GM18951 (cell line): ENCODE measurements around the gene PPP1R14C.

Source experiments
- POLR2A ChIP-seq: IDR thresholded peaks from 4 replicates; pipeline ENCODE4 v1.6.1; 2011; ENCODE audit warnings: mild to moderate bottlenecking; ENCODE audit not compliant: insufficient read length, insufficient read depth; ENCODE audit errors: extremely low read depth
- in situ Hi-C: fragments of 300-500 bp; cut with MboI; formaldehyde crosslinking; loops from one replicate; pipeline ENCODE4 v1.12.0; 2022; ENCODE audit warnings: low sequenced_read_pairs, mixed read lengths, inconsistent platforms; ENCODE audit not compliant: unreplicated experiment

PPP1R14C gene

DNA sequence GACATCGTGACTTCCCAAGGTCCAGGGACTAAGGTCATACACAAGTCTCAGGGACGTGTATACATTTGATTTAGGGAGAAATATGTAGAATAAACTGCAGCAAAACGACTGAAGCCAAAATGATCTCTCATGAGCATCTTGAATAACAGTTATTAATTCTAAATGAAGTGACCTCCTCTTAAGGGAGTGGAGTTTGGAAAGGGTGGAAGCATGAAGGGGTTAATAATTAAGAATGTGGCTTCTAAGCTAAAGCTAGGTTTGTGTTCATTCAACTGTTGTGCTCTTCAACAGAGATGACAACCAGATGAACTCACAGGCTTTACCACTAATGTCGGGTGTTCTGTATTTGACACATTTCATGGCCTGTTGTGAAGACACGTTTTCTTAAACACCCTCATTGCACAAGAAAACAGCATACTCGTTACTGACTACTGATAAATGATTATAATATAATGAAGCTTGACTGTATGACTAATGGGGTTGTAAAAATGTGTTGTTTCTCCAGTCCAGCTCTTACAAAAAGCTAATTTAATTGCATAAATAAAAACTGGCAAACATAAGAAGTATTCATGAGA lies 1.5 kb downstream of the PPP1R14C start:
- in situ Hi-C loops: no loop called here
- no peak for TF ChIP-seq POLR2A

DNA sequence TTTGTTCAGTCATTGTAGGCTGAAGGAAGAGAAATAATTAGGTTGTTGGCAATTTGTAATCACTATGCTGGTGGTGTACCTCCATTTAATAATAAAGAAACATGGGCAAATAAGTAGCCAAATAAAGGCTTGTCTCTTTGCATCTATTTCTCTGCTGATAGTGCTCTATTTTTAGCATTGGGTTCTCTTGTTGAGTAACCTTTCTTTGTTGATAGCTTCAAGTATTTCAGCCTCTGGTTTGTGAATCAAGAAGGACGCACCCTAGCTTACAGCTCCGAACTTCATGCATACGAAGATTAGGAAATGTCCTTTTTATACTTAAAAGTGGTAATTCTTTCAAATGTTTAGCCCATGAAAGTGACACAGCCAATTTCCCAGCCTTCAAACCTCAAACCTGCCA lies 2.6 kb downstream of the PPP1R14C start:
- in situ Hi-C loops: no loop called here
- no peak for TF ChIP-seq POLR2A

DNA sequence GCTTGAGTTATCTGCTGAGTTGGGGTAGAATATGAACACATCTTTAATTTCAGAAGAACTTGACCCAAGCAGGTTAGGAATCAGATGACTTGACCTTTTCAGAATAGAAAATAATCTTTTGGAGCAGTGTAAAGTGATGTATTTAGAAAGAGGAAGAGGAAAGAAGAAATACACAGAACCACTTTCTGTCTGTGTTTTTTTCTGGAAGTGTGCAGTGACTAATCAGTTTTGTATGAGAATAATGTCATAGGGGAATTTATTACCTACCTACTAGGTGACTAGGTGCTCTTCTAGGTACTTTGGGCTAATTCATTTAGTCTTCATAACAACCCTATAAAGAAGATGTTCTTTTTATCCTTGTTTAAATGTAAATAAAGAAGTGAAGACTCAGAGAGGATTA lies 3.0 kb downstream of the PPP1R14C start:
- in situ Hi-C loops: no loop called here
- TF ChIP-seq POLR2A: no peak

- in situ Hi-C loops: no loop called here
- no peak for TF ChIP-seq POLR2A
These were observed 3.6 kb downstream of the PPP1R14C start for GRCh38 chr6:150146436-150146835.

GRCh38 chr6:150149146-150149545 lies 6.3 kb downstream of the PPP1R14C start:
- TF ChIP-seq POLR2A: no peak
- in situ Hi-C loops: no loop called here

- TF ChIP-seq POLR2A: no peak
- in situ Hi-C loops: no loop called here
These were observed 7.6 kb downstream of the PPP1R14C start for GRCh38 chr6:150150458-150150820.

GRCh38 chr6:150150821-150151646 lies 8.2 kb downstream of the PPP1R14C start:
- in situ Hi-C loops: no loop called here
- no peak for TF ChIP-seq POLR2A

- TF ChIP-seq POLR2A: no peak
- in situ Hi-C loops: no loop called here
These were observed 10.3 kb downstream of the PPP1R14C start for GRCh38 chr6:150152891-150153876.

DNA sequence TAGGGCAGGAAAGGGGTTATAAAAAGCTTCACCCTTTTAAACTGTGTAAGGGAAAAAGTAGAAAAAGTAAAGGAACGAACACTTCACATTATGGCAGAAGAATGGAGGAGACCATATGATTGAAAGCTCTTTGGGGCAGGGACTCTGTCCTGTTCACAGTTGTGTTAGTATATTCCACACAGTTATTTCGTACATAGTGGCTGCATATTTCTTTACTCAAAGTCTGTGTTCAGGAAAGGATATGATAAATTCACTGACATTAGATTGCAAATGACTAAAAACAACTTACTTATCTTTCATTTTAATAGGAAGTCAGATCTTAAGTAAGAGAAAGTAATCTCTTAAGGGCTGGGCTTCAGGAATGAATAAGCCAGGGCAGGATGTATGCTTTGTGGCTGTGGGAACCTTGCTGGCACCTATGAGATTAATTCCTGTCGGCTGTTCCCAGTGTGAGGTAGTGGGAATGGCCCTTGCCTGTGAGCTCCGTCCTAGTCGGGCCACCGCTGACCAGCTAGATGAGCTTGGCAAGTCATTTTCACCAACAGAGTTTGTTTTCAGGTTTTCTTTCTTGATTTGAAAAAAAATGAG lies 11.2 kb downstream of the PPP1R14C start:
- TF ChIP-seq POLR2A: no peak
- in situ Hi-C loops: no loop called here

DNA sequence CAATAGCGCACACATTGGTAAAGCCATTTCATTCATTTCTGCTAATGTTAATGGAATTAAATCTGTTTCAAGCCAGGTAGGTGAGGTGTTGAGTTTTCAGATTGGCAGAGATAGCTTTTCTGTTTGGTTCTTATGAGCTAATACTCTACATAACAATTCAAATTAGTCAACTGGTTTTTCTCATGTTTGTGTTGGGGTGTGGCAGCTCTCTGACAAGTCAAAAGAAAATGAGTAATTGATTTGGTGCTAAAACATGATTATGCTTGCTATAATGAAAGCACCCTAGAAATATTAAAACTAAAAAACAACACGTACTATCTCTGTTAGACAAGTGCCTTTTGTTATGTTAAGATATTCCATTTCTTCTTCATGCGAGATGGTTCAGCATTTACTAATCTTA lies 13.6 kb downstream of the PPP1R14C start:
- no peak for TF ChIP-seq POLR2A
- in situ Hi-C loops: no loop called here

GRCh38 chr6:150157081-150157480 lies 14.2 kb downstream of the PPP1R14C start:
- no peak for TF ChIP-seq POLR2A
- in situ Hi-C loops: no loop called here

DNA sequence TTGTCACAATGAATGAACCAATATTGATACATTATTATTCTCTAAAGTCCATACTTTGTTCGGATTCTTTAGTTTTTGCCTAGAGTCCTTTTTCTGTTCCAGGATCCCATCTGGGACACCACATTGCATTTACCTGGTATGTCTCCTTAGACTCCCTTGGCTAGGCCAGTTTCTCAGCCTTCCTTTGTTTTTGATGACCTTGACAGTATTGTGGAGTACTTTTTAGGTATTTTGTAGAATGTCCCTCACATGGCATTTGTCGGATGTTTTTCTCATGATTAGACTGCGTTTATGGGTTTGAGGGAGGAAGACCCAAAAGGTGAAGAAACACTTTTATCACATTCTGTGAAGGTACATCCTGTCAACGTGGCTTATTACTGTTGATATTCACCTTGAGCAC lies 16.9 kb downstream of the PPP1R14C start:
- in situ Hi-C loops: no loop called here
- no peak for TF ChIP-seq POLR2A

DNA sequence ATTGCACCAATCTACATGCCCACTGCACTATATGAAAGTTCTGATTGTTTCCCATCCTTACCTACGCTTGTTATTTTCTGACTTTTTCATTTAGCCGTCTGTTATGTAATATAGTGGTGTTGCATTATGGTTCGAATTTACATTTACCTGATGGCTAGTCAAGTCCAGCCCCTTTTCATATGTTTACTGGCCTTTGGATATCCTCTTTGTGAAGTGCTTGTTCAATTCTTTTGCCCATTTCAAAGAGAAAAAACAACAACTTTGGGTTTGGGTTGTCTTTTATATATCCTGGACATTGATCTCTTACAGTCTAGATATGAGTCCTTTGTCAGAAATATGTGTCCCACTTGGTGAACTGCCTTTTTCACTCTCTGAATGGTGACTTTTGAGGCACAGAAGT lies 21.1 kb downstream of the PPP1R14C start:
- TF ChIP-seq POLR2A: no peak
- in situ Hi-C loops: no loop called here

DNA sequence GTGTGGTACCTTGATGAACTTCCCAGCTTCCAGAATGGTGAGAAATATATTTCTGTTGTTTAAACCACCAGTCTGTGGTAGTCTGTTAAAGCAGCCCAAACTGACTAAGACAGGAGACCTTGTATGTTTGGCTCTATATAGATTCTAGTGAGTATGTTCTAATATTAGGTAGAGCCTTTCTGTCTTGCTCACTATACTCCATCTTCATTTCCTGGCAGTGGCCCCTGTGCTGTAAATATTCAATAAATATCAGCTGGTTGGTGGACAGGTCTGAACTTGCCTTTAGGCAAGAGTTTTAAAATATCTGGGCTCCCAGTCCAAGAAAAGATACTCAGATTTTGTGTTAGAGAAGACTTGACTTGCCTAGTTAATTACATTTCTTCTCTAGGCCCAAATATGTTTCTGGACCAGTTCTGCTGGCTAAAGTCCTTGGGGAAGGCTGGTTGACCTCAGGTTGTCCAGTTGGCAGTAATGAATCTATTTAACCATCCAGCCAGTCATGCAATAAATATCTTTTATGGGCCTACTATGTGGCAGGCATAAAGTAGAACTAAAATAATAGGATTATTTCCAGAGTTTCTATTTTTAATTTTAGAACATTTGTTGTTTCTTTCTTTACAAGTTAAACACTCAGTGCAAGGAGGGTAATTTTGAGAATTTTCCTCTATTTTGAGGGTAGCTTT lies 22.3 kb downstream of the PPP1R14C start:
- in situ Hi-C loops: no loop called here

More for the DNA sequence above, 22.3 kb downstream of the PPP1R14C start:
- TF ChIP-seq POLR2A: no peak
